ENCODE data around the gene LRRC7. TPM values are rescaled to one million over a fixed set of nuclear protein-coding genes. Genes with fewer than 3 reads are reported as not detected.

The LRRC7 gene
- total RNA-seq, 1 donor from 2014 or later: not detected

DNA sequence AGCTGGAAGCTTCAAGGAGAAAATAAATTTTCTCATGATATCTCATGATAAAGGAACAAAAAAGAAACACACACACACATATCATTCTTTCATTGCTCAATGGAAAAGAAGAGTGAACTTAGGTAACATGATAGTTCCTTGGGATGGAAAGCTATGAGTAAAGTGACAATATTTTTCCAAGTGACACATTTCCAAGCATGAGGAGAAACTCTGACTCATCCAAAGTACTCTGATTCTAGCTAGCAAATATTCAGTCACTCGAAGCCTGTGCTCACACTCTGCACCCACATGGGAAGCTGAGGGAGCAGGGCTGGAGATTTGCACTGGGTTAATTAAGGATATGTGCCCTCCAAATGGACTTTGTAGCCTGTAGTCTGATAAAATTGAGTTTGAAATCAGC, 415.3 kb downstream of the LRRC7 start:
- Mint-ChIP-seq H3K27ac (ENCODE audit: unreplicated experiment) (no peak overlapping the region), H3K4me3 (ENCODE audit: unreplicated experiment) (no peak overlapping the region), H3K27me3 (ENCODE audit: unreplicated experiment) (no peaks in the 10 kb centered on the region), H3K4me1 (ENCODE audit: unreplicated experiment) (no peaks in the 10 kb centered on the region), H3K36me3 (ENCODE audit: low read depth, unreplicated experiment) (no peaks in the 10 kb centered on the region), H3K9me3 (ENCODE audit: unreplicated experiment) (no peaks in the 10 kb centered on the region)
- TF ChIP-seq, protein P1, sequence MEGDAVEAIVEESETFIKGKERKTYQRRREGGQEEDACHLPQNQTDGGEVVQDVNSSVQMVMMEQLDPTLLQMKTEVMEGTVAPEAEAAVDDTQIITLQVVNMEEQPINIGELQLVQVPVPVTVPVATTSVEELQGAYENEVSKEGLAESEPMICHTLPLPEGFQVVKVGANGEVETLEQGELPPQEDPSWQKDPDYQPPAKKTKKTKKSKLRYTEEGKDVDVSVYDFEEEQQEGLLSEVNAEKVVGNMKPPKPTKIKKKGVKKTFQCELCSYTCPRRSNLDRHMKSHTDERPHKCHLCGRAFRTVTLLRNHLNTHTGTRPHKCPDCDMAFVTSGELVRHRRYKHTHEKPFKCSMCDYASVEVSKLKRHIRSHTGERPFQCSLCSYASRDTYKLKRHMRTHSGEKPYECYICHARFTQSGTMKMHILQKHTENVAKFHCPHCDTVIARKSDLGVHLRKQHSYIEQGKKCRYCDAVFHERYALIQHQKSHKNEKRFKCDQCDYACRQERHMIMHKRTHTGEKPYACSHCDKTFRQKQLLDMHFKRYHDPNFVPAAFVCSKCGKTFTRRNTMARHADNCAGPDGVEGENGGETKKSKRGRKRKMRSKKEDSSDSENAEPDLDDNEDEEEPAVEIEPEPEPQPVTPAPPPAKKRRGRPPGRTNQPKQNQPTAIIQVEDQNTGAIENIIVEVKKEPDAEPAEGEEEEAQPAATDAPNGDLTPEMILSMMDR (IDR thresholded peaks at IDR 0.05; ENCODE audit: unreplicated experiment): no peak
- DNase-seq (ENCODE audit: low spot score): no peak

DNA sequence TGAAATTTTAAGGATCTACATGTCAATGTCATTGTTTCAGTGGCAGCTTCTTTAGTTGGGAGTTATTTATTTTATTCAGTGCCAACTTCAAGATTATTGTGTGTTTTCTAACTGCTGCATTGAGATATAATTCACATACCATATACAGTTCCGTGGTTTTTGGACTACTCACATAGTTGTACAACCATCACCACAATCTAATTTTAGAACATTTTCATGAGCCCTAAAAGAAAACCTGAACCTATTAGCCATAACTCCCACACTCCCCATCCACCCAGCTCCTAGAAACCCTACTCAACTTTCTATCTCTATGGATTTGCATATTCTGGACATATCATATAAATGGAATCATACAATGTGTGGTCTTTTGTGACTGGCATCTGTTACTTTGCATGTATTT, 417.7 kb downstream of the LRRC7 start:
- TF ChIP-seq, protein P1 (IDR thresholded peaks at IDR 0.05; ENCODE audit: unreplicated experiment): no peak
- H3K36me3 Mint-ChIP-seq (ENCODE audit: low read depth, unreplicated experiment): no peaks in the 10 kb centered on the region
- H3K27ac Mint-ChIP-seq (ENCODE audit: unreplicated experiment): no peak overlapping the region
- no peak overlapping the region for H3K4me3 Mint-ChIP-seq (ENCODE audit: unreplicated experiment)
- DNase-seq (ENCODE audit: low spot score): no peak
- no peaks in the 10 kb centered on the region for H3K27me3 Mint-ChIP-seq (ENCODE audit: unreplicated experiment)
- H3K9me3 Mint-ChIP-seq (ENCODE audit: unreplicated experiment): no peaks in the 10 kb centered on the region
- H3K4me1 Mint-ChIP-seq (ENCODE audit: unreplicated experiment): no peaks in the 10 kb centered on the region

DNA sequence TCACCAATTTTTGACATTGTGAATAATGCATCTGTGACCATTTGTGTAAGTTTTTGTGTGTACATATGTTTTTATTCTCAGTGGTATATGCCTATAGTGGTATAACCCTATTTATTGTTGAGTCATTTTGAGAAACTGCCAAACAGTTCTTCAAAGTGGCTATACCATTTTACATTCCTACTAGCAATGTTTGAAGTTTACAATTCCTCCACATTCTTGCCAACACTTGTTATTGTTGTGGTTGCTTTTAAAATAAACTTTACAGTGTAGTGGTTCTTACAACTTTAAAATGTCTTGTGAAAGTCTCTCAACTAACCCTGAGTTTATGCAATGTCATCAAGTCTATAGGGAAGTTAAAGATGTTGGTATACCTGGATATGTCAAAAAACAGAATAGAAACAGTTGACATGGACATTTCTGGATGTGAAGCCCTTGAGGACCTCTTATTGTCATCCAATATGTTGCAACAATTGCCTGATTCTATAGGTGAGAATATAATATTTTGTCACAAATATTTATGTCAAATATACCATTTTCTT, 418.2 kb downstream of the LRRC7 start:
- Mint-ChIP-seq H3K27me3 (ENCODE audit: unreplicated experiment) (no peaks in the 10 kb centered on the region), H3K36me3 (ENCODE audit: low read depth, unreplicated experiment) (no peaks in the 10 kb centered on the region), H3K4me3 (ENCODE audit: unreplicated experiment) (no peak overlapping the region), H3K9me3 (ENCODE audit: unreplicated experiment) (no peaks in the 10 kb centered on the region), H3K27ac (ENCODE audit: unreplicated experiment) (no peak overlapping the region), H3K4me1 (ENCODE audit: unreplicated experiment) (no peaks in the 10 kb centered on the region)
- TF ChIP-seq, protein P1 (IDR thresholded peaks at IDR 0.05; ENCODE audit: unreplicated experiment): no peak
- DNase-seq (ENCODE audit: low spot score): no peak

DNA sequence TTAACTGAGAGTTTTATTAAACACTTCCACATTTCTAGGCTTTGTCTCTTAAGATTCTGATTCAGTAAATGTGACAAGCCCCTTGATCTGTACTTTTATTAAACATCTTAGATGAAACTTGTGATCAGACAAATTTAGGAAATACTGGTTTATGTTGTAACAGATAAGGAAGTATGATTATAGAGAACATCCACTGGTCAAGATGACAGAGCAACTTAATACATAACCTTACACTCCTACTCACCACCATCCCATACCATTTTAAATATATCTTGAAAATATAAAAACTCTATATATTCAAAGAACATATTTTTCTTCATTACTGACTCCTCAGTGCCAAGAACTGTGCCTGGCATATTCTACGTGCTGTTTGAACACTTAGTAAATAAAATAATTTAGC, 420.2 kb downstream of the LRRC7 start:
- no peaks in the 10 kb centered on the region for H3K36me3 Mint-ChIP-seq (ENCODE audit: low read depth, unreplicated experiment)
- no peaks in the 10 kb centered on the region for H3K27me3 Mint-ChIP-seq (ENCODE audit: unreplicated experiment)
- TF ChIP-seq, protein P1 (IDR thresholded peaks at IDR 0.05; ENCODE audit: unreplicated experiment): no peak
- no peaks in the 10 kb centered on the region for H3K4me1 Mint-ChIP-seq (ENCODE audit: unreplicated experiment)
- H3K9me3 Mint-ChIP-seq (ENCODE audit: unreplicated experiment): no peaks in the 10 kb centered on the region
- H3K27ac Mint-ChIP-seq (ENCODE audit: unreplicated experiment): no peak overlapping the region
- no peak overlapping the region for H3K4me3 Mint-ChIP-seq (ENCODE audit: unreplicated experiment)
- DNase-seq (ENCODE audit: low spot score): no peak

DNA sequence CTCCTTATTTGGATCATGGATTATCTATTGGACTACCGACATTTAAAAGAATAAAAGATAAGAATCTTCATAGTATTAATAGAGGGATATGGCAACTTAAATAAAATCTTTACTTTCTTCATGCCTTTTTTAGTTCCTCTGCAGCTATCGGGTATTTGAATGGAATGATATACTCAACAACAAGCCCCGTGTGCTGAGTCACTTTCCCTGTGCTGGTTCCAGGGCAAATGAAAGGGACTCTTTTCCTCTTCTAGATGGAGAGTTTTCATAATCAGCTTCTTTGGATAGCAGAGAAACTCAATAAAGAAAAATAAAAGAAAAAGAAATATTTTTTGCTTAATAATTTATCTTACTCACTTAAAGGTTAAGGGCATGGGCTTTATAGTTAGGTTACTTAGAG, 423.9 kb downstream of the LRRC7 start:
- TF ChIP-seq, protein P1 (IDR thresholded peaks at IDR 0.05; ENCODE audit: unreplicated experiment): no peak
- no peaks in the 10 kb centered on the region for H3K36me3 Mint-ChIP-seq (ENCODE audit: low read depth, unreplicated experiment)

More for the DNA sequence above, 423.9 kb downstream of the LRRC7 start:
- H3K4me3 Mint-ChIP-seq (ENCODE audit: unreplicated experiment): no peak overlapping the region
- H3K27ac Mint-ChIP-seq (ENCODE audit: unreplicated experiment): no peak overlapping the region
- H3K4me1 Mint-ChIP-seq (ENCODE audit: unreplicated experiment): no peaks in the 10 kb centered on the region
- H3K27me3 Mint-ChIP-seq (ENCODE audit: unreplicated experiment): peaks cover 2% of the 10 kb centered on the region
- H3K9me3 Mint-ChIP-seq (ENCODE audit: unreplicated experiment): no peaks in the 10 kb centered on the region
- DNase-seq (ENCODE audit: low spot score): no peak

Data from endothelial cell (in vitro differentiated cells).